Measurements from ENCODE around the gene AHDC1.

AHDC1 gene

DNA sequence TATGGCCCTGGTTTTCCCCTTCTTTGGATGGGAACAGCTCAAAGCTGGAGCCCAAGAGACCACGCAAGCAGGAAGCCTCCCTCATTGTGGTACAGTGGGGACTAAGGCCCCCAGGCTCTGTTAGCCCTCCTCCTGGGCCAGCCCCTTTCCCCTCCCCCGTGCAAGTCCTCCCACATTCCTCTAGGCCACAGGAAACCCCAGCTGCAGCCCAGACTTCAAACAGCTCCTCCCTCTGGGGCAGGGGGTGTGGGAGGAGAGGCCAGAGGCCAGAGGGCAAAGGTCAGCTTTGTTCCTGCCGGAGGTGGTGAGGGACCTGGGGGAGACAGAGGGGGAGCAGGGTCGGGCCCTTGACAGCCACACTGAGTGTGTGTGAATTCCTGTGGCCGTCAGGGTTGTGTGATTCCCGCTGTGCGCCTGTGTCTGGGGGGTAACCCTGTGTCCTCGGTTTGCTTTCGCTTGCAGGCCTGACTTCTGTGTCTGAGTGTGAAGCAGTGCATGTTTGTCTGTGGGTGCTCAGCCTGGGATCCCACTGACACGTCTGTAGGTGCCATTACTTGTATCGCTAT is 3.4 kb upstream of the AHDC1 start:
- Histone ChIP-seq H3K4me1 (ENCODE audit: control insufficient read depth, low read depth, low read length) (peaks cover 10% of the 10 kb centered on the region), H3K9ac (ENCODE audit: low read length) (peak overlapping the region; percentile 62), H3K36me3 (ENCODE audit: control insufficient read depth, insufficient read depth, low read length) (no peaks in the 10 kb centered on the region), H3K56ac (ENCODE audit: low read length) (peak overlapping the region; percentile 84), H3K27ac (ENCODE audit: low read depth, low read length) (peak overlapping the region; percentile 84), H3K4me3 (ENCODE audit: low read length) (no peak overlapping the region), H3K79me1 (ENCODE audit: low read length) (no peaks in the 10 kb centered on the region), H3K27me3 (ENCODE audit: insufficient read depth, low read length, poor library complexity) (no peaks in the 10 kb centered on the region), H2BK5ac (ENCODE audit: low read length) (peak overlapping the region; percentile 71), H3K4ac (ENCODE audit: low read depth, low read length) (no peak overlapping the region), H3K79me2 (ENCODE audit: control insufficient read depth, insufficient read depth, low read length) (peaks cover 5% of the 10 kb centered on the region), H3K18ac (ENCODE audit: low read length) (peak overlapping the region; percentile 53), H2AK5ac (ENCODE audit: low read length) (peak overlapping the region; percentile 5), H3K23ac (ENCODE audit: low read length) (no peak overlapping the region), H3K4me2 (ENCODE audit: low read length) (no peak overlapping the region), H2BK15ac (replicated peaks; ENCODE audit: low read depth) (no peak overlapping the region), H4K5ac (ENCODE audit: low read length) (peak overlapping the region; percentile 5), H2BK120ac (ENCODE audit: low read depth, low read length) (no peak overlapping the region), H4K8ac (ENCODE audit: low read depth, low read length) (no peak overlapping the region)
- no CpG with 5 or more reads among the region's 11 CpGs for whole genome bisulfite sequencing (ENCODE audit: extremely low coverage, insufficient coverage, low lambda C conversion rate)
- DNase-seq = peak; percentile 92

DNA sequence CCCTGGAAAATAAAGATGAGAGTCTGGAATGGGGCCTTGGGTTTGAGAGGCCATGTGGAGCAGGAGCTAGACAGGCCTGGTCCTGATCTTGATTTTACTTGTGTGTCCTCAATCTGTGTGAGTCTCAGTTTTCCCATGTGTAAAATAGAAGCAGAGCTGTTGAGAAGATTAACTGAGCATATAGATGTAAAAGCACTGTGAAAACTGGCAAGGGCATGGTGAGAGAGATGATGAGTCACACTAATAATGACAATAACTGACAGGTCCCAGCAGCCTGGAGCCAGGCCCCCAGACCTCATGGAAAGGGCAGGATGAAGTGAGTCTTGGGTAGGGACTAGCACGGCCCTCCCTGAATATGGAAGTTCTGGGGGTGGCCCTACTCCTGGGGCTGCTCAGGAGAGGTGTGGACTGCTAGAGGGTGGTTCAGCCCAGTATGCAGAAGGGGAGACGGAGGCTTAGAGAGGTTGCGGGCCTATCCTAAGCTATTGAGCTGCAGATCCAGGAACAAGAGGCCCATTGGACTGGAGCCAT is 2.8 kb upstream of the AHDC1 start:
- WGBS (ENCODE audit: extremely low coverage, insufficient coverage, low lambda C conversion rate) = no CpG with 5 or more reads among the region's 3 CpGs
- Histone ChIP-seq H3K23ac (ENCODE audit: low read length) (no peak overlapping the region), H3K27me3 (ENCODE audit: insufficient read depth, low read length, poor library complexity) (no peaks in the 10 kb centered on the region), H2BK15ac (replicated peaks; ENCODE audit: low read depth) (no peak overlapping the region), H2AK5ac (ENCODE audit: low read length) (peak overlapping the region; percentile 8), H4K5ac (ENCODE audit: low read length) (no peak overlapping the region), H3K4ac (ENCODE audit: low read depth, low read length) (no peak overlapping the region), H3K9ac (ENCODE audit: low read length) (peak overlapping the region; percentile 62), H3K27ac (ENCODE audit: low read depth, low read length) (peak overlapping the region; percentile 84), H3K4me3 (ENCODE audit: low read length) (no peak overlapping the region), H3K36me3 (ENCODE audit: control insufficient read depth, insufficient read depth, low read length) (no peaks in the 10 kb centered on the region), H2BK120ac (ENCODE audit: low read depth, low read length) (no peak overlapping the region), H3K18ac (ENCODE audit: low read length) (peak overlapping the region; percentile 53), H3K56ac (ENCODE audit: low read length) (peak overlapping the region; percentile 84), H2BK5ac (ENCODE audit: low read length) (peak overlapping the region; percentile 71), H3K4me2 (ENCODE audit: low read length) (no peak overlapping the region), H3K4me1 (ENCODE audit: control insufficient read depth, low read depth, low read length) (peaks cover 10% of the 10 kb centered on the region), H3K79me2 (ENCODE audit: control insufficient read depth, insufficient read depth, low read length) (peaks cover 10% of the 10 kb centered on the region), H3K79me1 (ENCODE audit: low read length) (no peaks in the 10 kb centered on the region), H4K8ac (ENCODE audit: low read depth, low read length) (no peak overlapping the region)
- peak; percentile 33 for DNase-seq

DNA sequence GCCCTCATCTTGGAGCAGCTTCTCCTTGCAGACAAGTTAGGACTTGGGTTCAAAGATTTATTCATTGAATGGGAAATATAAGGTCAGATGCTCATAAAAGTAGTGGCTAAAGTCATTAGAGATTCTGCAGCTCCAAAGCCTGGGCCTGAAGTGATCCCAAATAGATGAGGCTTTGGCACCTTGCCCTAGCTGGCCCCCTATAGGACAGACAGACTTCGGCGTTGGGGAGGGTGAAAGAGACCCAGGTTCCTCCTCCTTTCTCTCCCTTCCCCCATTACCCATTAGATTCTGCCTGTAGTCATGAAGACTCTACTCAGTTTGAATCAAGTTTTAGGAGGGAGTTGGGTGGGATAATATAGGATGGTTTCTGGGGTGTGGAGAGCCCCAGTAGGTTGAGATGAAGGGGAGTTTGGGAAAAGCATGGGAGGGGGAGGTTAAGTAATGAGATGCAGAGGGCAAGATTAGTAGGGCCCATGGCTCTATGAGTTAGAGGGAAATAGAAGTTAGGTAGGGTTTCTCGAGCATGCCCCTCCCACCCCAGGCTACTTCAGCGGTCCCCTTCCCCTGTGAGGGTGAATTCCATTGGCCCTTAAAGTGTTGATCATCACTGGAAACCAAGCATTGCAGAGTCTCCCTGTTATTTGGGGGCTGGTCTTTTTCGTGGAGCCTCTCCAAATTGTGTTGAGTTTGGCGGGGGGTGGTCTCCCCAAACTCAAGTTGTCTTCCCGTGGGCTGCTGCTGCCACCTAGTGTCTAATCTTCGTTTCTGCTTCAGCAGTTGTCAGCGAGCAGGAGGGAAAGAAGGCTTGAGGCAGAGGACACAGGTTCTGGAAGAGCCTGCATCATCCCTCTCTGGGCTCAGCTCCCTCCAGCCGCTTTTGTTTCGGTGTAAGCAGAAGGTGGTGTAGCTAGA is 2.1 kb upstream of the AHDC1 start:
- no peak overlapping the region for H3K27ac ChIP-seq (ENCODE audit: low read depth, low read length)
- peak overlapping the region; percentile 8 for H2AK5ac ChIP-seq (ENCODE audit: low read length)
- no peak overlapping the region for H3K4me3 ChIP-seq (ENCODE audit: low read length)

DNA sequence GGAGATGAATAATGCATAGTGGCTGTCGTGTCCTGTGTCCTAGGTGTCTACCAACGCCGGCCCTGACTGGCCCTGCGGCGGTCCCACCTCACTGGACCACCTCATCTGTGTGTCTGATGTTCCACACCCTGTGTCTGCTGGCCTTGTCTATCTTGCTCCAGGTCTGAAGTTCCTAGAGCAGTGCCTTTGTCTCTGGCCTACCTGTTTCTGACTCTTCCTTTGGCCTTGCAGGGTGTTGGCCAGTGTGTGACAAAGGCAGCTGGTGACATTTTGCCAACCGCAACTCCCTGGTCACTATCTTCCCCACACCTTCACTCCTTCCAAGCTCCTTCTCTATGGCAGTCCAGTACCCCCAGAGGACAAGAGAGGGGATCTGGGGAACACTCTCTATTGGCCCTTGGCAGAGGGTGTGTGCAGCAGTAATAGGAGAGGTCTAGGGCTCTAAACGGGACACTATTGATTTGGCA is 1.4 kb upstream of the AHDC1 start:
- Histone ChIP-seq H3K36me3 (ENCODE audit: control insufficient read depth, insufficient read depth, low read length) (no peaks in the 10 kb centered on the region), H3K4me3 (ENCODE audit: low read length) (no peak overlapping the region)

More for the DNA sequence above, 2.1 kb upstream of the AHDC1 start:
- no peaks in the 10 kb centered on the region for H3K27me3 ChIP-seq (ENCODE audit: insufficient read depth, low read length, poor library complexity)
- peaks cover 2% of the 10 kb centered on the region for H3K79me1 ChIP-seq (ENCODE audit: low read length)
- H3K79me2 ChIP-seq (ENCODE audit: control insufficient read depth, insufficient read depth, low read length) = peaks cover 17% of the 10 kb centered on the region
- peak overlapping the region; percentile 84 for H3K56ac ChIP-seq (ENCODE audit: low read length)
- H3K18ac ChIP-seq (ENCODE audit: low read length) = no peak overlapping the region
- H3K4me1 ChIP-seq (ENCODE audit: control insufficient read depth, low read depth, low read length) = peaks cover 10% of the 10 kb centered on the region
- no peak overlapping the region for H3K4me2 ChIP-seq (ENCODE audit: low read length)
- no peak overlapping the region for H2BK120ac ChIP-seq (ENCODE audit: low read depth, low read length)
- no peak overlapping the region for H2BK15ac ChIP-seq (replicated peaks; ENCODE audit: low read depth)
- no peak overlapping the region for H3K23ac ChIP-seq (ENCODE audit: low read length)
- peak overlapping the region; percentile 62 for H3K9ac ChIP-seq (ENCODE audit: low read length)
- H3K36me3 ChIP-seq (ENCODE audit: control insufficient read depth, insufficient read depth, low read length) = no peaks in the 10 kb centered on the region
- no CpG with 5 or more reads among the region's 11 CpGs for WGBS (ENCODE audit: extremely low coverage, insufficient coverage, low lambda C conversion rate)
- H4K5ac ChIP-seq (ENCODE audit: low read length) = no peak overlapping the region
- H2BK5ac ChIP-seq (ENCODE audit: low read length) = peak overlapping the region; percentile 5
- peak; percentile 90 for DNase-seq
- no peak overlapping the region for H3K4ac ChIP-seq (ENCODE audit: low read depth, low read length)
- no peak overlapping the region for H4K8ac ChIP-seq (ENCODE audit: low read depth, low read length)

DNA sequence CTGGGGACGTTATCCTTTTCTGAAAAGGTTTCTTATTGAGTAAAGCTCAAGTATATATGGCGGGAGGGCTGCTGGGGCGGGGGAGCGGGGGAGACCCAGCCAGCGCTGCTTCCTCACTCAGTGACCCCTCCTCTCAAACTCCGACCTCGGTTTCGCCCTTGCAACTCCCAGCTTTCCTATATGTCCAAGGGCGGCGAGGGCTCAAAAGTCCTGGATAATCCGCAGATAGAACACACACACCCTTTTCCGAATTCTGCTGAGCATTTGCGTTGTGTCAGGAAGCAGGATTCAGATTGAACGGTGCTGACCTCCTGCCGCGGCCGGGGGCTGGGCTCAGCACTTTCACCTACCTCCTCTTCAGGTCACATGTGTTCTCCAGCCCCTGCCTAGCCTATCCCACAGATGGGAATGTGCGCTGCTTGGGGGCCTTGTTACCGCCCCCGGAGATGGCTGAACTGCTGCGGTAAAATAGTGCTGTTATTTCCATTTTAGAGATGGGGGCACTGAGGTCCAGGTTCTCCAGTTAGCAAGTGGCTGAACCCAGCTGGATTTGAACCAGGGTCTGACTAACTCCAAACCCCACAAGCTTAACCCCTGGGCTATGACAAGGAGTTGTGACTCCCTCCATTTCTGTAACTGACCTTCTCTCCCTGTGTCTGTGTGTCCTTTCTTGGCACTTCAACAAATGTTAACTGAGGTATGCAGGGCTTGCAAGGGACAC is 795 bp upstream of the AHDC1 start:
- no peak overlapping the region for H2BK15ac ChIP-seq (replicated peaks; ENCODE audit: low read depth)
- H3K18ac ChIP-seq (ENCODE audit: low read length) = peak overlapping the region; percentile 72
- H3K56ac ChIP-seq (ENCODE audit: low read length) = peak overlapping the region; percentile 86
- peak overlapping the region; percentile 70 for H3K4me2 ChIP-seq (ENCODE audit: low read length)
- H3K4ac ChIP-seq (ENCODE audit: low read depth, low read length) = no peak overlapping the region
- H3K27me3 ChIP-seq (ENCODE audit: insufficient read depth, low read length, poor library complexity) = no peaks in the 10 kb centered on the region
- peaks cover 5% of the 10 kb centered on the region for H3K79me1 ChIP-seq (ENCODE audit: low read length)
- peak overlapping the region; percentile 62 for H3K9ac ChIP-seq (ENCODE audit: low read length)
- peak overlapping the region; percentile 72 for H3K4me3 ChIP-seq (ENCODE audit: low read length)
- H3K23ac ChIP-seq (ENCODE audit: low read length) = no peak overlapping the region
- H2BK120ac ChIP-seq (ENCODE audit: low read depth, low read length) = no peak overlapping the region
- no peak overlapping the region for H2BK5ac ChIP-seq (ENCODE audit: low read length)
- peaks cover 13% of the 10 kb centered on the region for H3K4me1 ChIP-seq (ENCODE audit: control insufficient read depth, low read depth, low read length)
- peak; percentile 73 for DNase-seq
- no peak overlapping the region for H4K8ac ChIP-seq (ENCODE audit: low read depth, low read length)
- no peaks in the 10 kb centered on the region for H3K36me3 ChIP-seq (ENCODE audit: control insufficient read depth, insufficient read depth, low read length)
- peak overlapping the region; percentile 1 for H2AK5ac ChIP-seq (ENCODE audit: low read length)
- WGBS (ENCODE audit: extremely low coverage, insufficient coverage, low lambda C conversion rate) = no CpG with 5 or more reads among the region's 21 CpGs
- H4K5ac ChIP-seq (ENCODE audit: low read length) = no peak overlapping the region
- no peak overlapping the region for H3K27ac ChIP-seq (ENCODE audit: low read depth, low read length)
- peaks cover 28% of the 10 kb centered on the region for H3K79me2 ChIP-seq (ENCODE audit: control insufficient read depth, insufficient read depth, low read length)

More for the DNA sequence above, 1.4 kb upstream of the AHDC1 start:
- Histone ChIP-seq H3K4me2 (ENCODE audit: low read length) (no peak overlapping the region), H3K79me2 (ENCODE audit: control insufficient read depth, insufficient read depth, low read length) (peaks cover 23% of the 10 kb centered on the region), H2BK5ac (ENCODE audit: low read length) (no peak overlapping the region), H4K8ac (ENCODE audit: low read depth, low read length) (no peak overlapping the region), H3K9ac (ENCODE audit: low read length) (peak overlapping the region; percentile 12), H3K4me1 (ENCODE audit: control insufficient read depth, low read depth, low read length) (peaks cover 10% of the 10 kb centered on the region), H3K27me3 (ENCODE audit: insufficient read depth, low read length, poor library complexity) (no peaks in the 10 kb centered on the region), H2AK5ac (ENCODE audit: low read length) (peak overlapping the region; percentile 1), H3K18ac (ENCODE audit: low read length) (no peak overlapping the region), H2BK15ac (replicated peaks; ENCODE audit: low read depth) (no peak overlapping the region), H3K23ac (ENCODE audit: low read length) (no peak overlapping the region), H3K79me1 (ENCODE audit: low read length) (peaks cover 2% of the 10 kb centered on the region), H3K4ac (ENCODE audit: low read depth, low read length) (no peak overlapping the region), H3K56ac (ENCODE audit: low read length) (peak overlapping the region; percentile 36), H3K27ac (ENCODE audit: low read depth, low read length) (no peak overlapping the region), H4K5ac (ENCODE audit: low read length) (no peak overlapping the region), H2BK120ac (ENCODE audit: low read depth, low read length) (no peak overlapping the region)
- no peak for DNase-seq
- WGBS (ENCODE audit: extremely low coverage, insufficient coverage, low lambda C conversion rate) = no CpG with 5 or more reads among the region's 7 CpGs

Data from mesendoderm (in vitro differentiated cells).